SK-N-SH (cell line): ENCODE measurements around the gene ZNF18.

Source experiments
- CTCF ChIP-seq: fragments of 200-600 bp; sonication (generic); IDR thresholded peaks from 2 replicates; pipeline ENCODE4 v1.6.1; 2017; ENCODE audit warnings: antibody characterized with exemption, mild to moderate bottlenecking, moderate library complexity
- ELF1 ChIP-seq: IDR thresholded peaks from 2 replicates; pipeline ENCODE4 v1.4.0; 2012
- EP300 ChIP-seq, 2 experiments: IDR thresholded peaks; 2 replicates each; pipeline versions ENCODE4 v1.4.0 to v1.6.1; 2012; ENCODE audit warnings: borderline replicate concordance in 1 of 2, low read depth in 1 of 2, low read length in 1 of 2
- JUND ChIP-seq: IDR thresholded peaks from 2 replicates; pipeline ENCODE4 v1.4.0; 2012
- PBX3 ChIP-seq: IDR thresholded peaks from 2 replicates; pipeline ENCODE4; 2012
- REST ChIP-seq: IDR thresholded peaks from 2 replicates; pipeline ENCODE4 v1.6.1; 2012; ENCODE audit warnings: mild to moderate bottlenecking, low read depth, low read length, moderate library complexity
- RFX5 ChIP-seq: IDR thresholded peaks from 2 replicates; pipeline ENCODE4 v1.6.1; 2012; ENCODE audit warnings: mild to moderate bottlenecking, improper control_type of control experiment, low read length
- TAF1 ChIP-seq: IDR thresholded peaks from 2 replicates; pipeline ENCODE4 v1.6.1; 2012; ENCODE audit warnings: low read depth, mild to moderate bottlenecking, low read length, moderate library complexity, borderline replicate concordance
- TEAD4 ChIP-seq: IDR thresholded peaks from 2 replicates; pipeline ENCODE4 v1.4.0; 2012; ENCODE audit warnings: mild to moderate bottlenecking, borderline replicate concordance; ENCODE audit not compliant: insufficient read depth
- USF1 ChIP-seq: IDR thresholded peaks from 2 replicates; pipeline ENCODE4 v1.4.0; 2012; ENCODE audit warnings: low read depth, borderline replicate concordance
- YY1 ChIP-seq: IDR thresholded peaks from 2 replicates; pipeline ENCODE4 v1.4.0; 2012; ENCODE audit warnings: low read depth, mild to moderate bottlenecking

GRCh38 chr17:11986179-11986941 is 10.9 kb downstream of the ZNF18 start:
- TF ChIP-seq JUND (no peak), RFX5 (no peak), TAF1 (no peak), EP300 (IDR thresholded peaks at IDR 0.05; ENCODE audit: borderline replicate concordance in 1 of 2, low read depth in 1 of 2, low read length in 1 of 2) (no peak), CTCF (no peak), ELF1 (no peak), USF1 (no peak), YY1 (no peak), REST (no peak), TEAD4 (no peak), PBX3 (no peak)
